GM18861 (cell line): ENCODE results near the gene DUSP19.

Experiments used
- ATAC-seq: cut with Tn5 transposase; IDR thresholded peaks from one replicate; pipeline ENCODE4 v1.9.1; 2021; ENCODE audit not compliant: unreplicated experiment

Gene DUSP19

GRCh38 chr2:183063083-183063482 lies 15.5 kb upstream of the DUSP19 start:
- ATAC-seq = no peak

- ATAC-seq = no peak
These were observed 10.0 kb upstream of the DUSP19 start for GRCh38 chr2:183068561-183068960.

DNA sequence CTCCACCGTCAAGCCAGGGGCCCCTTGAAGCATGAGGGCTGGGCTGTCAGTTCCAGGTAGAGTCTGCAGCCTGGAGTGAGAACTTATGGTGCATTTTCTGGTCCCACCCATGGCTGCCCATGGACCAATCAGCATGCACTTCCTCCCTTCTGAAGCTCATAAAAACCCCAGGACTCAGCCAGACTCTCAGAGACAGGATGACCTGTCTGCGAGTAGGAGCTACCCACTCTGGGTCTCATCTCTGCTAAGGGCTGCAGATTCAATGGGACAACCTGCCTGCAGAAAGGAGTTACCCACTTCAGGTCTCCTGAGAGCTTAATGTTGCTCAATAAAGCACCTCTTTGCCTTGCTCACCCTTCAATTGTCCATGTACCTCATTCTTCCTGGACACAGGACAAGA lies 9.4 kb upstream of the DUSP19 start:
- ATAC-seq = no peak

DNA sequence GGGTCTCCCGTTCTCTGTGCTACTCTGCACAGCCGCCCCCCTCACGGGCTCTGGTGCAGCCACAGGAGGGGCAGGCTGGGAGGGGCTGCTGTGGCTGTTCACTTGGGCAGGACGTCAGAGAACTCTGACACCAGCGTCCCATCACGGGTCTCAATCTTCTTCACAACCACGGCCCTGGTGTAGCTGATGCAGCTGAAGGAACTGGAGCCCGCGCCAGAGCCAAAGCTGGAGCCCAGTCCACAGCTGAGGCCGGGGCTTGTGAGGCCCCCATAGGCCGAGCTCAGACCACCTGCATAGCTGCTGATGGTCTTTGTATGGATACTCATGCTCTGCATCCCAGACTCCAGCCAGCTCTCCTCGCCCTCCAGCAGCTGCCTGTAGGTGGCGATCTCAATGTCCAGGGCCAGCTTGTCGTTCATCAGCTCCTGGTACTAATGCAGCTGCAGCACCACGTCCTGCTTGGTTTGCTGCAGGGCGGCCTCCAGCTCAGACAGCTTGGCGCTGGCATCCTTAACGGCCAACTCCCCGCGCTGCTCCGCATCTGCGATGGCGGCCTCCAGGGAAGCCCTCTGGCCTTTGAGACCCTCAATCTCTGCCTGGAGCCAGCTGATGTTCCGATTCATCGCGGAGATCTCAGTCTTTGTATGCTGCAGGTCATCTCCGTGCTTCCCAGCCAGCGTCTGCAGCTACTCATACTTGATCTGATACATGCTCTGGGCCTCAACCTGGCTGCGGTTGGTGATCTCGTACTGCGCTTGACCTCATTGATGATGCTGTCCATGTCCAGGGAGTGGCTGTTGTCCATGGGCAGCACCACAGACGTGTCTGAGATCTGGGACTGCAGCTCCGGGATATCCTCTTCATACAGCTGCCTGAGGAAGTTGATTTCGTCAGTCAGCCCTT lies 7.4 kb upstream of the DUSP19 start:
- no peak for ATAC-seq

- no peak for ATAC-seq
These were observed 6.4 kb upstream of the DUSP19 start for GRCh38 chr2:183072177-183072576.

GRCh38 chr2:183078163-183078463 lies 434 bp upstream of the DUSP19 start:
- ATAC-seq = no peak

GRCh38 chr2:183079139-183079775 lies 710 bp downstream of the DUSP19 start:
- ATAC-seq = peak; percentile 22

GRCh38 chr2:183081911-183082310 lies 3.4 kb downstream of the DUSP19 start:
- no peak for ATAC-seq

GRCh38 chr2:183088061-183088460 lies 9.5 kb downstream of the DUSP19 start:
- no peak for ATAC-seq

GRCh38 chr2:183089192-183089851 lies 10.8 kb downstream of the DUSP19 start:
- ATAC-seq = no peak

- ATAC-seq = no peak
These were observed 12.9 kb downstream of the DUSP19 start for GRCh38 chr2:183091318-183091953.

DNA sequence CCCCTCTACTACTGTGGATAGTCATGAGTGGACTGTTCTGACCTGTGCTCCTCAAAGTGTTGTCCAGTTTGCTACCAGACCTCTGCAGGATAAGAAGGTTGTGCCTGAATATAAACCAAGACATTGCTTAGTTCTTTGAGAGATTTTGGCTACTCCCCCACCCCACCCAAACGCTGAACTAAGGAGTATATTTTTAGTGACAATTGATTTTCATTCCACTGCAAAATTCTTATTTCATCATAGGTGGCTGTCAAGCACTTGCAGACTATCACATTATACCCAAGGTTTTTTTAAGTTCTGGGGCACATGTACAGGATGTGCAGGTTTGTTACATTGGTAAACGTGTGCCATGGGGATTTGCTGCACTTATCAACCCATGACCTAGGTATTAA lies 13.4 kb downstream of the DUSP19 start:
- no peak for ATAC-seq

DNA sequence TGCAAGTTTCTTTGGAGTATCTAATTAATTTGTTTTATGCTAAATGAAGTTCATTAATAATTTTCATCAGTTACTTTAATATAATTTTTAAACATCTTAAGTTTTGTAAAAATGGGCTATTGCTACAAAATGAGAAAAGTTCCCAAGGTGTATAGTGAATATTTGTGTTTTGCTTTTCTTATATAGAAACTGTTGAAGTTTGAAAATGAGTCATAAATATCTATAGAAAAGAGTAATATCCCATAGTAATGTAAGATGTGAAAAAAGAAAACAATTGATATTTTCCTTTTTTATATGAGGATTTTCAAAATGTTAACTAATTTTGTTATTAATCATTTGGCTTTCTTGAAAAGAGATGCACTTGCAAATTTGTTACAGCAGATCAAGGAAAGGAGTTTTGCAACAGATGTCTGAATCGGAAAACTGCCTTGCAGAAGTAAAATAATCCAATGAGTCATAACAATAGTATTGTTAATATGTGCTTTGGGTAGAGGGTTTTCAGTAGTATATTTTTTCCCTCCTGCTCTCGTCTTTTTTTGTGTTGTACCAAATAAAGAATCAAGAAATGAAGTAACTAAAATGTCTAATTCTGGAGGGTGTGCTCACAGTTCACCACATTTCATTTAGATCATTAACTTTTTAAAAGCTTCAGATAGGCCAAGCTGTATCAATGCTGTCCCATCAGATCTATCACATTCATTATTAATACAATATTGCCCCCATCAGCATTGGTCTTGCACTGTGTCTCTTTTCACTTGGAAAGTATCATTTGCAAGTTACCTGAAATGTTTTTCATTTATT lies 15.5 kb downstream of the DUSP19 start:
- ATAC-seq = peak; percentile 94

DNA sequence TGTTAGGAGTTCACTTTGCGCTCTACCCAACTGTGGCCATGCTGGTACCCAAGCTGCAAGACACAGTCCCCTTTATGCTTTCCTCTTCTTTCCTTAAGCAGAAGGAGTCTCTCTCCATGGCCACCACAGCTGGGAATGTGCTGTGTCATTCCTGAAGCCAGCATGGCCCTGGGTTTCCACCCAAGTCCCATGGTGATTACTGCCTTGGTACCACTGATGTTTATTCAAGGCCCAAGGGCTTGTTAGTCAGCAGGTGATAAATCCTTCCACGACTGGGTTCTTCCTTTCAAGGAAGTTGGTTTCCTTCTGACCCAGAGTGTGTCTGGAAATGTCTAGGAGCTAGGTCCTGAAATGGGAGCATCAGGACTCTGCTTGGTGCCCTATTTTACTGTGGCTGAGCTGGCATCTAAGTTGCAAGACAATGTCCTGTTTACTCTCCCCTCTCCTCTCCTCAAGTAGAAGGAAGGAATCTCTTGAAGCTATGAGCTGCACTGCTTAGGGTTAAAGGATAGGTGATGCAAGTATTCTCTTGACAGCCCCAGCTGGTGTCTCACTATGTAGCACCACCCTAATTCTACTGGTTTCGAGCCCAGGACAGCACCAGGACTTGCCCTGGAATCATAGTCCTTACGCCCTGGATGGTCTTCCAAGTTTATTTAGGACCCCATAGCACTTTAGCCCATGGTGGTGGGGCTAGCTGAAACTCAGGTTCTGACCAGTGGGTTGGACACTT lies 27.0 kb downstream of the DUSP19 start:
- no peak for ATAC-seq

DNA sequence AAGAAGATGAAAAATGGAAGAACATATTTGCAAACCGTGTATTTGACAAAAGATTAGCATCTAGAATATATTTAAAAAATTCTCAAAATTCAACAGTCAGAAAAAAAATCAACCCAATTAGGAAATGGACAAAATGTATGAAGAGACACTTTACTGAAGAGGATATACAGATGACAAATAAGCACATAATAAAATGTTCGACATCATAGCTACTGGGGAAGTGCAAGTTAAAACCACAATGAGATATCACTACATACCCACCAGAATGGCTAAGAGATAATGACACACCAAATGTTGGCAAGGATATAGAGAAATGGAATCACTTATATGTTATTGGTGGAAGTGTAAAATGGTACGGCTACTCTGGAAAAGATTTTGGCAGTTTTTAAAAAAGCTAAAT lies 34.0 kb downstream of the DUSP19 start:
- ATAC-seq = no peak

- ATAC-seq = no peak
These were observed 35.1 kb downstream of the DUSP19 start for GRCh38 chr2:183113630-183114029.

- ATAC-seq = no peak
These were observed 38.7 kb downstream of the DUSP19 start for GRCh38 chr2:183117226-183117625.

- no peak for ATAC-seq
These were observed 44.8 kb downstream of the DUSP19 start for GRCh38 chr2:183123117-183123958.

DNA sequence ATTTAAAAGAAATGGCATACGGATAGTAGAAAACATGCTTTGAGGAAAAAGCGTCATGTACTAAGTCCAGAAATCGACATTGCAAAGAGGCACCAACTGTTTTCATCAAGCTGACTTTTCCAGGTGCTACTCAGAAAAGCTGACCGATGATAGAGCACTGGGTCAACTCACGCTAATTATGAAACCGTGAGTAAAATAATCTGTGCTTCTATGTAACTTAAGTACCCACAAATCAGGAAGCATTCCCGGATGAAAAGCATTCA lies 45.3 kb downstream of the DUSP19 start:
- peak; percentile 29 for ATAC-seq
